GM12891 (cell line): Measurements from ENCODE around the gene ATXN1.

Source experiments
- DNase-seq: peaks from one replicate; pipeline ENCODE4 v3.0.0; 2011; ENCODE audit warnings: low spot score; ENCODE audit not compliant: insufficient read length
- FAIRE-seq: peaks from 2 replicates; lab custom pipeline; 2011; peaks lifted over from hg19 to GRCh38; lab: Jason Lieb, UNC
- PAX5 ChIP-seq: IDR thresholded peaks from 2 replicates; pipeline ENCODE4 v1.6.1; 2011; ENCODE audit warnings: low read length, moderate library complexity, mild to moderate bottlenecking; ENCODE audit not compliant: insufficient read depth, severe bottlenecking
- POLR2A ChIP-seq: IDR thresholded peaks from 2 replicates; pipeline ENCODE4 v1.6.1; 2011; ENCODE audit warnings: low read depth, low read length, control low read depth
- POLR2AphosphoS5 ChIP-seq: IDR thresholded peaks from 2 replicates; pipeline ENCODE4 v1.6.1; 2011; ENCODE audit warnings: low read depth, low read length, control low read depth
- POU2F2 ChIP-seq: IDR thresholded peaks from 2 replicates; pipeline ENCODE4 v1.6.1; 2011; ENCODE audit warnings: low read depth, mild to moderate bottlenecking, control low read depth, low read length, moderate library complexity
- SPI1 ChIP-seq: IDR thresholded peaks from 2 replicates; pipeline ENCODE4 v1.6.1; 2011; ENCODE audit warnings: low read depth, low read length, control low read depth
- TAF1 ChIP-seq: IDR thresholded peaks from 2 replicates; pipeline ENCODE4 v1.6.1; 2011; ENCODE audit warnings: low read depth, low read length, control low read depth

The ATXN1 gene

GRCh38 chr6:16326531-16326930 lies 434.7 kb downstream of the ATXN1 start:
- DNase-seq (no peak), FAIRE-seq (no peak)
- TF ChIP-seq POLR2AphosphoS5: no peak
- no peak for TF ChIP-seq POU2F2
- TF ChIP-seq POLR2A: no peak
- TF ChIP-seq SPI1: no peak
- no peak for TF ChIP-seq TAF1
- TF ChIP-seq PAX5: no peak

DNA sequence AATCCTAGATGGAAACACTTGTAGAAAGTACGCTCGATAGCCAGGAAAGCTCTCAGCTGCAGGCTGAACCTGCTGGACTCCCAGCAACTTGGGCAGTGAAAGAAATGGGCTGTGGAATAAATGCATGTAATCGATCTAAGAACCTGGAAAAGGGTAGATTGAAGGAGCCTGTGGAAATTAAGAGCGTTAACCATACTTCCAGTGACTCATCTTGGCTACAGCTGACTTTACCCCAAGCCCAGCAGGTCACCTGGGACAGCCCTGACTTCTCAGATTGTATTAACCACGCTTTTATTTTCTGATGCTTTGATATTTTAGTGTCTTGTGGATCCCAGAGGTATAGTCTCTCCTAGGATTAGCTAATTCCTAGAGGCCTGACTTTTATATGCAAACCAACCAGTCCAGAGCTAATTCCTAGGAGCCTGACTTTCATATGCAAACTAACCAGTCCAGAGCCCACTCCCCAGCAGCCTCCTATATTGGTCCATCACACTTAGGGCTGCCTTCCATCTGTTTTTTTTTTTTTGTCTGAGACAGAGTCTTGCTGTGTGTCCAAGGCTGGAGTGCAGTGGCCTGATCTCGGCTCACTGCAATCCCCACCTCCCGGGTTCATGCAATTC lies 436.5 kb downstream of the ATXN1 start:
- DNase-seq (no peak), FAIRE-seq (no peak)
- TF ChIP-seq POU2F2 (no peak), PAX5 (no peak), POLR2AphosphoS5 (no peak), TAF1 (no peak), SPI1 (no peak), POLR2A (no peak)

- TF ChIP-seq SPI1 (no peak), POLR2A (no peak), TAF1 (no peak), POU2F2 (no peak), PAX5 (no peak), POLR2AphosphoS5 (no peak)
- DNase-seq: no peak
- FAIRE-seq: no peak
Observed at GRCh38 chr6:16324184-16324583, 437.1 kb downstream of the ATXN1 start.

- DNase-seq: peak; percentile 59
- FAIRE-seq: peak; percentile 94
- TF ChIP-seq PAX5 (no peak), TAF1 (no peak), POLR2A (no peak; the same call in 1 of the 2 replicates), POLR2AphosphoS5 (no peak), SPI1 (no peak), POU2F2 (peak; percentile 55; the same call in 1 of the 2 replicates)
Observed at GRCh38 chr6:16322666-16323312, 438.5 kb downstream of the ATXN1 start.

- TF ChIP-seq POLR2A (no peak), SPI1 (no peak), POLR2AphosphoS5 (no peak), POU2F2 (no peak), PAX5 (no peak), TAF1 (no peak)
- DNase-seq (no peak), FAIRE-seq (no peak)
Observed at GRCh38 chr6:16321826-16322225, 439.4 kb downstream of the ATXN1 start.

DNA sequence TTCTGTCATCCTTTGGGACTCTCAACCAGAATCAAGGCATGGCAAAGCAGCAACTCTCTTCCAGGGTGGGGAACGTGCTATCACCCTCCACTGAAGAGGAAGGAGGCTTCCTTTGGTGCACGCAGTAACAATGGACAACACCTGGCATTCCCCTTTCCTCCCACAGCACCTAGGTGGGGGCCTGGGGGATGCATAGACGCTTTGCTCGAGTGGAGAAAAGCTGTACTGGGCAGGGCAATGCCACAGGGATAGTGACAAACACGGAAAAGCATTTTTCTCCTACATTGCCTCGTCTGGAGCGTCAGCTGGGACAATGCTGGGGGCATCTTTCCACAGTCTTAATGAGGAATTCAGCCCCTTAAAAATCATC lies 439.9 kb downstream of the ATXN1 start:
- DNase-seq (no peak), FAIRE-seq (no peak)
- TF ChIP-seq TAF1 (no peak), POLR2A (no peak), PAX5 (no peak), SPI1 (no peak), POU2F2 (no peak), POLR2AphosphoS5 (no peak)

- no peak for FAIRE-seq
- no peak for TF ChIP-seq POU2F2
- TF ChIP-seq SPI1: no peak
- no peak for TF ChIP-seq POLR2AphosphoS5
- TF ChIP-seq TAF1: no peak
- TF ChIP-seq POLR2A: no peak
- TF ChIP-seq PAX5: no peak
- no peak for DNase-seq
Observed at GRCh38 chr6:16320533-16321340, 440.5 kb downstream of the ATXN1 start.

DNA sequence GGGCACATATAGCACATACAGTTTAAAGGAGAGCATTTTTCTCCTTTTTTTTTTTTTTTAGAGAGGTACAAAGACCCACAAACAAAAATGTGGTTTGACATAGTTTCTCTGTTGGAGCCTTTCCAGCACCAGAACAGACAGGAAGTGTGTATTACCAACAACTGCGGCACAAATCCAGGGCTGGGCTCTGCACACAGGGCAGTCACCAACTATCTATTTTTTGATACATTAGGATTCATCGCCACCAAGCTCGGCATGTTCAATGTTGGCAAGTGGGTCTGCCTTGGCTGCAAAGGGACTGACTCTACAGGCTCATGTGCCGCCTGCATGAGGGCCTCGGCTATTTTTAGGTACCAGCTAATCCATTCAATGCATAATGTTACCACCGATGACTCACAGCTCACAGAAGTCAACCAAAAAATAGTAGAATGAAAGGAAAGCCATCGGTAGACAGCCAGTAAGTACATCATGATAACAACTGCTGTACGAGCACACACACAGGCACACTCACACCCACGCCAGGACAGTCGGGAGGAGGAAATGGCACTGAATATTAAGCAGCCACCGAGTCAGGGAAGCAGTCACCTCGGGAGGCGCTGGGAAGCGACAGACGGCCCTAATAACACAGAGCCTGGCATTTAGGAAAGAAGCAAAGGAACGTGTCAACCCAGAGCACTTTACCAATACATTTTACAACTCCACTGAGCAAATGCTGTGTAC lies 441.3 kb downstream of the ATXN1 start:
- DNase-seq: no peak
- TF ChIP-seq POU2F2: peak; percentile 95
- no peak for TF ChIP-seq POLR2A
- TF ChIP-seq TAF1: no peak
- TF ChIP-seq POLR2AphosphoS5: no peak
- TF ChIP-seq PAX5: no peak
- peak; percentile 64 for TF ChIP-seq SPI1
- peak; percentile 96 for FAIRE-seq
